A673 (cell line): ENCODE results near the gene CLASP2. TPM values are rescaled to one million over a fixed set of nuclear protein-coding genes. Genes with fewer than 3 reads are reported as not detected.

Experiments
- BruUV-seq: library from RNA; stranded (reverse); fragments of 400-500 nt; replicated peaks from 2 replicates; lab custom pipeline; 2021; lab: Mats Ljungman, UMichigan
- CTCF ChIA-PET: fragments of 300-600 bp; sonication (Branson Sonifier 250); formaldehyde crosslinking; loops from one replicate; lab custom pipeline; 2022; ENCODE audit warnings: antibody characterized with exemption; lab: Charles Lee
- POLR2A ChIA-PET: fragments of 300-600 bp; sonication (Branson Sonifier 250); formaldehyde crosslinking; loops from one replicate; lab custom pipeline; 2022; ENCODE audit warnings: antibody characterized with exemption; ENCODE audit not compliant: low non-redundant PET; lab: Charles Lee
- DNase-seq: peaks from one replicate; pipeline ENCODE4 v3.0.0-alpha.2; 2015; ENCODE audit warnings: low spot score
- H3K27ac ChIP-seq: fragments of 200-600 bp; sonication (generic); 2 replicates; pipeline ENCODE4 v1.5.1; 2016; ENCODE audit warnings: mixed run types, low read depth, mild to moderate bottlenecking, mixed read lengths, antibody characterized with exemption, low read length; ENCODE audit not compliant: poor library complexity, severe bottlenecking
- H3K27me3 ChIP-seq: fragments of 200-600 bp; sonication (generic); replicated peaks from 2 replicates; pipeline ENCODE4 v1.6.1; 2017; ENCODE audit warnings: mixed run types, low read depth, mild to moderate bottlenecking, mixed read lengths, antibody characterized with exemption, low read length; ENCODE audit not compliant: insufficient read depth, poor library complexity
- H3K36me3 ChIP-seq: fragments of 200-600 bp; sonication (generic); 2 replicates; pipeline ENCODE4 v1.6.1; 2016; ENCODE audit warnings: mixed run types, mild to moderate bottlenecking, mixed read lengths, antibody characterized with exemption, low read length; ENCODE audit not compliant: insufficient read depth, poor library complexity, severe bottlenecking
- H3K4me1 ChIP-seq: fragments of 200-600 bp; sonication (generic); 2 replicates; pipeline ENCODE4 v1.6.1; 2017; ENCODE audit warnings: mixed run types, mild to moderate bottlenecking, mixed read lengths, antibody characterized with exemption, low read length; ENCODE audit not compliant: insufficient read depth, poor library complexity, severe bottlenecking
- H3K4me3 ChIP-seq: fragments of 200-600 bp; sonication (generic); 2 replicates; pipeline ENCODE4 v1.5.1; 2016; ENCODE audit warnings: low read depth, mixed run types, mild to moderate bottlenecking, mixed read lengths, low read length; ENCODE audit not compliant: poor library complexity, severe bottlenecking
- H3K9me3 ChIP-seq: fragments of 200-600 bp; sonication (generic); 2 replicates; pipeline ENCODE4 v1.6.1; 2016; ENCODE audit warnings: mixed run types, low read depth, mild to moderate bottlenecking, mixed read lengths, antibody characterized with exemption, low read length; ENCODE audit not compliant: poor library complexity, severe bottlenecking
- EZH2 ChIP-seq: fragments of 200-600 bp; sonication (generic); IDR thresholded peaks from 2 replicates; pipeline ENCODE4 v1.6.1; 2017; ENCODE audit warnings: borderline replicate concordance, low read depth, mild to moderate bottlenecking, mixed read lengths, antibody characterized with exemption, low read length; ENCODE audit not compliant: poor library complexity, severe bottlenecking
- intact Hi-C: fragments of 100-400 bp; cut with micrococcal nuclease; formaldehyde crosslinking; loops from one replicate; pipeline ENCODE4 v1.10.0; 2022; ENCODE audit not compliant: unreplicated experiment
- total RNA-seq: library from RNA; stranded (reverse); gene quantifications from 2 replicates; pipeline ENCODE4 v1.2.3, GENCODE V29; 2021
- TF ChIP-seq, protein P1 (sequence below): fragments of 300-800, 200-600 bp; sonication (generic); conservative IDR thresholded peaks from 2 replicates; pipeline ENCODE4 v1.5.1; 2017; ENCODE audit warnings: low read depth, mild to moderate bottlenecking, antibody characterized with exemption, low read length, moderate library complexity, mixed read lengths

Gene CLASP2
- total RNA-seq, 1 experiment from 2014 or later, result 67.4 TPM

DNA sequence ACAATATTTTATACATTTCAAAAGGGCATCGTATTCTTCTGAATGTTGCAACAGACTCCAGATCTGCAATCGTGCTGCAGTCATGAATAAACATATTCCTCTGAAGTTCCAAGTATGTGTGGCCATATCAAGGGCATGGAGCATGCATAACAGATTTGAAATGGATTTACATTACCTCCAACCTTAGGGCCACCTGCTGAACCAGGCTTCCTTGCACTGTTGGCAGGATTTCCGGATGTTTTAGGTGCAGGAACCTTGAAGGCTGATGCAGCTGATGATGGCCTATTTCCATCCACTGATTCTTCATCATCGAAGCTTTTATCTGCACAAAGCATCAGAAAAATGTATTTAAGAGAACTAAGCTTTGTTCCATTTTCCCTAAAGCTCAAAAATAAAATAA, 73.5 kb downstream of the CLASP2 start:
- no peak overlapping the region for H3K4me3 ChIP-seq

DNA sequence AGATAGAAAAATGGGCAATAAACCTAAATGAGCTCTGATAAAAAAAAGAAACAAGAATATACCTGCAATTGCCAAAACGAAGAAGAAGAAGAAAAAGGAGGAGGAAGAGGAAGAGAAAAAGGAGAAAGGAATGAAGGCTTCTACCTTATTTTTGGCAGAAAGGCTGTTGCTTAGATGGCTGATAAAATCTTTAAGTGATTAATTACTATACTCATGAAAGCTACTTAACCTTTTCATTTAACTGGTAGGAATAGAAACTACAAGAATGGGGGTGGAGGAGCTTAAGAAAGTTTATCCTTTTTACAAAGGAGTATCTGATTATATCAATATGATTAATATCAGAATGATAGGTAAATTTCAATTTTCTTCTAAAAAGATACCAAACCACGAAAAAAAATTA, 75.2 kb downstream of the CLASP2 start:
- TF ChIP-seq, protein P1, sequence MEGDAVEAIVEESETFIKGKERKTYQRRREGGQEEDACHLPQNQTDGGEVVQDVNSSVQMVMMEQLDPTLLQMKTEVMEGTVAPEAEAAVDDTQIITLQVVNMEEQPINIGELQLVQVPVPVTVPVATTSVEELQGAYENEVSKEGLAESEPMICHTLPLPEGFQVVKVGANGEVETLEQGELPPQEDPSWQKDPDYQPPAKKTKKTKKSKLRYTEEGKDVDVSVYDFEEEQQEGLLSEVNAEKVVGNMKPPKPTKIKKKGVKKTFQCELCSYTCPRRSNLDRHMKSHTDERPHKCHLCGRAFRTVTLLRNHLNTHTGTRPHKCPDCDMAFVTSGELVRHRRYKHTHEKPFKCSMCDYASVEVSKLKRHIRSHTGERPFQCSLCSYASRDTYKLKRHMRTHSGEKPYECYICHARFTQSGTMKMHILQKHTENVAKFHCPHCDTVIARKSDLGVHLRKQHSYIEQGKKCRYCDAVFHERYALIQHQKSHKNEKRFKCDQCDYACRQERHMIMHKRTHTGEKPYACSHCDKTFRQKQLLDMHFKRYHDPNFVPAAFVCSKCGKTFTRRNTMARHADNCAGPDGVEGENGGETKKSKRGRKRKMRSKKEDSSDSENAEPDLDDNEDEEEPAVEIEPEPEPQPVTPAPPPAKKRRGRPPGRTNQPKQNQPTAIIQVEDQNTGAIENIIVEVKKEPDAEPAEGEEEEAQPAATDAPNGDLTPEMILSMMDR, result no peak
- no peak for TF ChIP-seq EZH2
- intact Hi-C loops, result no loop called here
- Histone ChIP-seq H3K36me3 (no peaks in the 10 kb centered on the region), H3K4me1 (peaks cover 17% of the 10 kb centered on the region), H3K27me3 (no peaks in the 10 kb centered on the region), H3K9me3 (no peaks in the 10 kb centered on the region), H3K4me3 (no peak overlapping the region), H3K27ac (no peak overlapping the region)
- no peak for DNase-seq
- POLR2A ChIA-PET, result no interaction called here
- CTCF ChIA-PET, result no interaction called here
- BruUV-seq, result no TSS peak

More for the DNA sequence above, 73.5 kb downstream of the CLASP2 start:
- Histone ChIP-seq H3K27me3 (no peaks in the 10 kb centered on the region), H3K36me3 (no peaks in the 10 kb centered on the region), H3K4me1 (peaks cover 17% of the 10 kb centered on the region), H3K9me3 (no peaks in the 10 kb centered on the region), H3K27ac (no peak overlapping the region)
- BruUV-seq, result no TSS peak
- DNase-seq, result no peak
- ChIA-PET POLR2A (interaction anchor here (0.6 kb wide), 1 partner anchor 269 kb away, joined by 3 read pairs; no protein-coding TSS in a partner anchor), CTCF (no interaction called here)
- TF ChIP-seq, protein P1, result no peak
- no peak for TF ChIP-seq EZH2
- intact Hi-C loops, result no loop called here

DNA sequence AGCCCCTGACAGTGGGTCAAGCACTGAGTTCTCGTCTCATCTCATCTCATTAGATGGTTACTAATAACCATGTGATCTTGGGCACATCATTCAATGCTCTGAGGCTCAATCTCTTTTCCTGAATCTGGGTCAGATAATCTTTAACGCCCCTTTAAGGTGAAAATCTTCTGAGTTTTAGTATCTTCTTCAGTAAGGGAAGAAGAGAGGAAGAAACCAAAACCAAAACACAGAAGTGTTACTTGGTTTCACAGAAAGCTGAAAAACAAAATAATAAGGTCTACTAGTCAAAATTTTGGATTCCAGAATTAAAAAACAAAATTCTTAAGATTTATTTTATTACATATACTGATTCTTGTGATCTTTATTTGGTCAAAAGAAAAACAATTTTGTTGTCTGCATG, 78.2 kb downstream of the CLASP2 start:
- no peaks in the 10 kb centered on the region for H3K27me3 ChIP-seq
- no peak overlapping the region for H3K27ac ChIP-seq
- no peak overlapping the region for H3K4me3 ChIP-seq
- H3K36me3 ChIP-seq, result no peaks in the 10 kb centered on the region
- DNase-seq, result no peak
- no peaks in the 10 kb centered on the region for H3K9me3 ChIP-seq
- peaks cover 7% of the 10 kb centered on the region for H3K4me1 ChIP-seq
- intact Hi-C loops, result loop anchor here (10.0 kb wide), 1 partner anchor 515 kb away; no protein-coding TSS in a partner anchor
- BruUV-seq, result no TSS peak
- ChIA-PET POLR2A (no interaction called here), CTCF (no interaction called here)
- TF ChIP-seq EZH2, result no peak
- TF ChIP-seq, protein P1, result no peak
